ENCODE data around the gene SLC12A3.

Gene SLC12A3

DNA sequence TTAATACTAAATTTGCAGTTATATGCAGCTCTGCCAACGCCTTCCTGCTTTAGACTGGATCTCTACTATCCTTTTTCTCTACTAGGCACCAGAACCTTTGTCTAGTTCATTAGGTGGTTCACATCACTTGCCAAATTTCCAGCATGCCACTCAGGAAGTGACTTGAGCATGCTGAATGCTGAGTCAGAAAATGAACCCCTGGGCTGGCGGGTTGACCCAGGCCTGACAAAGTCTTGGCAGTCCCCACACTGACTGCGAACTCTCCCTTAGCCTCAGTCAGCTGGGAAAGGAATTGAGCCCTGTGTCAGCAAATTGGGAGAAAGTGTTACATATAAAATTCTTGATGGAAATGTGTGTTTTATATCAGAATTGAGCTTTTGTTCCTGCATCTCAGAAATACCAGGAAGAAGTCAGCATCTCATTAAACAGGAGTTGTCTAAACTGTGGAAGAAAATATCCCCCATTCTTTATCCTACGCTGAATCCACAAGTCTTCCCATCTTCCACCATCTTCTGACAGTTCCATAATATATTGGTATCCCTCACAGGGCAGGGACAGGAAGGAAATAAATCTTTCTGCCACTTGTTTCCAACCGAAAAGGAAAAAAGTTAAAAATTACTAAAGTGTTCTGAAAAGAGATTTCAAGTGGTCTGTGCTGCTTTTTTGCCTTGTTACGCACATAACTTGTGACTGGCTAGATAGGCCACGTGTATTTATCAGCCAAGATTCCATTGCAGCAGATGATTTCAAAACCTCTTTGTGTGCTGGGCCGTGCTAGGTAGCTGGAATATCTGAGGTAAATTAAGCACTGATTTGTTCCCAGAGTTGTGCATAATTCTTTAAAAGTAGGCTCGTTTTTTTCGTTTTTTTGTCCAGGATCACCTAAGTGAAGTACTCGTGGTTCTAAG lies 16.7 kb upstream of the SLC12A3 start:
- TF ChIP-seq, protein P1, sequence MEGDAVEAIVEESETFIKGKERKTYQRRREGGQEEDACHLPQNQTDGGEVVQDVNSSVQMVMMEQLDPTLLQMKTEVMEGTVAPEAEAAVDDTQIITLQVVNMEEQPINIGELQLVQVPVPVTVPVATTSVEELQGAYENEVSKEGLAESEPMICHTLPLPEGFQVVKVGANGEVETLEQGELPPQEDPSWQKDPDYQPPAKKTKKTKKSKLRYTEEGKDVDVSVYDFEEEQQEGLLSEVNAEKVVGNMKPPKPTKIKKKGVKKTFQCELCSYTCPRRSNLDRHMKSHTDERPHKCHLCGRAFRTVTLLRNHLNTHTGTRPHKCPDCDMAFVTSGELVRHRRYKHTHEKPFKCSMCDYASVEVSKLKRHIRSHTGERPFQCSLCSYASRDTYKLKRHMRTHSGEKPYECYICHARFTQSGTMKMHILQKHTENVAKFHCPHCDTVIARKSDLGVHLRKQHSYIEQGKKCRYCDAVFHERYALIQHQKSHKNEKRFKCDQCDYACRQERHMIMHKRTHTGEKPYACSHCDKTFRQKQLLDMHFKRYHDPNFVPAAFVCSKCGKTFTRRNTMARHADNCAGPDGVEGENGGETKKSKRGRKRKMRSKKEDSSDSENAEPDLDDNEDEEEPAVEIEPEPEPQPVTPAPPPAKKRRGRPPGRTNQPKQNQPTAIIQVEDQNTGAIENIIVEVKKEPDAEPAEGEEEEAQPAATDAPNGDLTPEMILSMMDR (IDR thresholded peaks at IDR 0.05) = no peak
- no peak for TF ChIP-seq ZFX (IDR thresholded peaks at IDR 0.05; ENCODE audit: borderline replicate concordance)
- no peak overlapping the region for H3K27ac ChIP-seq

- TF ChIP-seq ZFX (IDR thresholded peaks at IDR 0.05; ENCODE audit: borderline replicate concordance) = no peak
- TF ChIP-seq, protein P1 (IDR thresholded peaks at IDR 0.05) = no peak
- no peak overlapping the region for H3K27ac ChIP-seq
These were observed 15.9 kb upstream of the SLC12A3 start for GRCh38 chr16:56848955-56849689.

- no peak overlapping the region for H3K27ac ChIP-seq
- TF ChIP-seq ZFX (IDR thresholded peaks at IDR 0.05; ENCODE audit: borderline replicate concordance) = no peak
- TF ChIP-seq, protein P1 (IDR thresholded peaks at IDR 0.05) = no peak
These were observed 15.0 kb upstream of the SLC12A3 start for GRCh38 chr16:56849690-56850680.

DNA sequence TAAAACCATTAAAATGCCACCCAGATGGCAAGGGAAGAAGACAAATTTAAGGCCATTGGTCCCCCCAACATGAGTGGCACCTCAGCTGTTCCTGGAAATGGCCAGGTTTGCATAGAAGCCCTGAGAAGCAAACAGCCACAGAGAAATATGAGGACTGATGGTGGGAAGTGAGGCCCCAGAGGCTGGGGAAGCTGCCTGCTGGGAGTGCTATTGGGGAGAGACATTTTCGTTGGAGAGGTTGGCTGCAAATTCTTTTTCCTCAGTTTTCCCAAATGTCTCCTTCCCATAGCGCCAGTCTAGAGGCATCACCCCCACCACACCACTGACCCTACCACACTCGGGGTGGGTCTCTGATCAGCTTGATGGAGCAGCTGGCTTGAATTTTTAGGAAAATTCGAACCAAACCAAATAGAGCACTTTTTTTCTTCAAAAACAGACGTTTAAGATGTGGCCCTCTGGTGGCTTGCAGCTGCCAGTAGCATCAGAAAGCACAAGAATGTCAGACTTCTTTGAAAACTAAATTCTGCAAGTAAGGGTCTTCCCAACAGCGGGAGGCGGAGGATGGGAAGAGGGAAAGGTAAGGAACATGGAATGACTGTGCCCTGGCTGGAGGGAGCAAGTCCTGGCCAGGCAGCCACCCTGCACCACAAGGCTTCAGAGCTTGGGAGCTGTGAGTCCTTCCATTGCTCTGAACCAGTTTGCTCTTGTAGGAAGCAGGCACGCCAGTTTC lies 13.2 kb upstream of the SLC12A3 start:
- no peak overlapping the region for H3K27ac ChIP-seq
- TF ChIP-seq ZFX (IDR thresholded peaks at IDR 0.05; ENCODE audit: borderline replicate concordance) = no peak
- TF ChIP-seq, protein P1 (IDR thresholded peaks at IDR 0.05) = peak; percentile 32

GRCh38 chr16:56852401-56852730 lies 12.6 kb upstream of the SLC12A3 start:
- H3K27ac ChIP-seq = no peak overlapping the region
- no peak for TF ChIP-seq ZFX (IDR thresholded peaks at IDR 0.05; ENCODE audit: borderline replicate concordance)
- TF ChIP-seq, protein P1 (IDR thresholded peaks at IDR 0.05) = no peak

DNA sequence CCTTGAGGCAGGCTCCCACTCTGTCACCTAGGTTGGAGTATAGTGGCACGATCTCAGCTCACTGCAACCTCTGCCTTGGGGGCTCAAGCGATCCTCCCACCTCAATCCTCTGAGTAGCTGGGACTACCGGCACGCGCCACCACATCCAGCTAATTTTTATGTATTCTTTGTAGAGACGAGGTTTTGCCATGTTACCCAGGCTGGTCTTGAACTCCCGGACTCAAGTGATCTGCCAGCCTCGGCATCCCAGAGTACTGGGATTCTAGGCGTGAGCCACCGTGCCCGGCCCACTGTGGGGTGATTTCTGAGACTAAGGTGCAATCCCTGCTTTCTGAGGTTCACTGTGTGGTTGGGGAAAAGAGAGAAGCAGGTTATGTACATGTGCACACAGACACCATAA lies 12.0 kb upstream of the SLC12A3 start:
- TF ChIP-seq, protein P1 (IDR thresholded peaks at IDR 0.05) = no peak
- TF ChIP-seq ZFX (IDR thresholded peaks at IDR 0.05; ENCODE audit: borderline replicate concordance) = no peak
- H3K27ac ChIP-seq = no peak overlapping the region
